Stromal cell of bone marrow (primary cell): ENCODE data around the gene SYNJ2.

Experiments used
- DNase-seq: peaks from one replicate; pipeline ENCODE4 v3.0.0-alpha.2; 2012; ENCODE audit warnings: low read depth

SYNJ2 gene

GRCh38 chr6:157978021-157978783 is 3.5 kb upstream of the SYNJ2 start:
- no peak for DNase-seq

GRCh38 chr6:157980288-157981131 is 1.2 kb upstream of the SYNJ2 start:
- no peak for DNase-seq

GRCh38 chr6:157981132-157981394 is 600 bp upstream of the SYNJ2 start:
- DNase-seq: no peak

GRCh38 chr6:157982102-157982562 is 469 bp downstream of the SYNJ2 start:
- no peak for DNase-seq

- no peak for DNase-seq
These were observed 1.1 kb downstream of the SYNJ2 start for GRCh38 chr6:157982563-157983405.

- no peak for DNase-seq
These were observed 1.9 kb downstream of the SYNJ2 start for GRCh38 chr6:157983406-157984119.

GRCh38 chr6:157984128-157984527 is 2.5 kb downstream of the SYNJ2 start:
- DNase-seq: no peak

GRCh38 chr6:157984686-157985225 is 3.1 kb downstream of the SYNJ2 start:
- no peak for DNase-seq

- no peak for DNase-seq
These were observed 3.9 kb downstream of the SYNJ2 start for GRCh38 chr6:157985378-157986155.

GRCh38 chr6:157987788-157988699 is 6.4 kb downstream of the SYNJ2 start:
- no peak for DNase-seq

- no peak for DNase-seq
These were observed 7.0 kb downstream of the SYNJ2 start for GRCh38 chr6:157988700-157989063.

- DNase-seq: no peak
These were observed 8.1 kb downstream of the SYNJ2 start for GRCh38 chr6:157989541-157990289.

- no peak for DNase-seq
These were observed 8.8 kb downstream of the SYNJ2 start for GRCh38 chr6:157990321-157991066.

- no peak for DNase-seq
These were observed 9.4 kb downstream of the SYNJ2 start for GRCh38 chr6:157991067-157991432.

GRCh38 chr6:157993076-157993475 is 11.4 kb downstream of the SYNJ2 start:
- DNase-seq: no peak

GRCh38 chr6:157994125-157994795 is 12.6 kb downstream of the SYNJ2 start:
- DNase-seq: no peak

GRCh38 chr6:157995458-157995857 is 13.8 kb downstream of the SYNJ2 start:
- DNase-seq: no peak

- no peak for DNase-seq
These were observed 14.6 kb downstream of the SYNJ2 start for GRCh38 chr6:157996201-157996712.
